ENCODE results near the gene FAM24A.
"Not testable (repeated sequence)": the region's sequence is repeated elsewhere in the genome, so short reads cannot be mapped to it uniquely, and the experiment has no call there.

Gene FAM24A, protein sequence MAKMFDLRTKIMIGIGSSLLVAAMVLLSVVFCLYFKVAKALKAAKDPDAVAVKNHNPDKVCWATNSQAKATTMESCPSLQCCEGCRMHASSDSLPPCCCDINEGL

DNA sequence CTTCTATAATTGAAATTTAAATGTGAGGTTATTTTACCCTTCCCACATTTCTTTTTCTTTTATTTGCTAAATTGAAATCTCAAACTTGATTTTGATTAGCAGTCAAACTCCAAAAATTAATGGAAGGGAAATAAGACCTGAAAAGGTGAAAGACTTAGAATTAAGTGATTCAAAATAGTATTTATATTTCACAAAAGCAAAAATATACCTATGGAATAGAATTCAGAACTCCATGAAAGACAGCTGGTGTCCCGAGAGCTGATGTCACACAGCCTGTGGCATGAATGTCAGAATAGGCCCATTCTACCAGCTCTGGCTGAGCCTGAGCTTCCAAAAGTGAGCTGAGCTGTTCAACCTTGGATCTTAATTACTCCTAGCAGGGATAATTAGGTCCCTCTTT, at the start of gene FAM24A:
Gene FAM24A (plus strand): TSS at position 301 of the 400 bp plus-strand sequence. CDS start 1,025 bp downstream, outside the sequence.
- DNase-seq (ENCODE audit: low spot score) = no peak
- no peak within 1 kb of the TSS for H3K4me3 ChIP-seq
- TF ChIP-seq, protein P1, sequence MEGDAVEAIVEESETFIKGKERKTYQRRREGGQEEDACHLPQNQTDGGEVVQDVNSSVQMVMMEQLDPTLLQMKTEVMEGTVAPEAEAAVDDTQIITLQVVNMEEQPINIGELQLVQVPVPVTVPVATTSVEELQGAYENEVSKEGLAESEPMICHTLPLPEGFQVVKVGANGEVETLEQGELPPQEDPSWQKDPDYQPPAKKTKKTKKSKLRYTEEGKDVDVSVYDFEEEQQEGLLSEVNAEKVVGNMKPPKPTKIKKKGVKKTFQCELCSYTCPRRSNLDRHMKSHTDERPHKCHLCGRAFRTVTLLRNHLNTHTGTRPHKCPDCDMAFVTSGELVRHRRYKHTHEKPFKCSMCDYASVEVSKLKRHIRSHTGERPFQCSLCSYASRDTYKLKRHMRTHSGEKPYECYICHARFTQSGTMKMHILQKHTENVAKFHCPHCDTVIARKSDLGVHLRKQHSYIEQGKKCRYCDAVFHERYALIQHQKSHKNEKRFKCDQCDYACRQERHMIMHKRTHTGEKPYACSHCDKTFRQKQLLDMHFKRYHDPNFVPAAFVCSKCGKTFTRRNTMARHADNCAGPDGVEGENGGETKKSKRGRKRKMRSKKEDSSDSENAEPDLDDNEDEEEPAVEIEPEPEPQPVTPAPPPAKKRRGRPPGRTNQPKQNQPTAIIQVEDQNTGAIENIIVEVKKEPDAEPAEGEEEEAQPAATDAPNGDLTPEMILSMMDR (IDR thresholded peaks at IDR 0.05) = no peak
- H3K27ac ChIP-seq = no peak within 1 kb of the TSS

DNA sequence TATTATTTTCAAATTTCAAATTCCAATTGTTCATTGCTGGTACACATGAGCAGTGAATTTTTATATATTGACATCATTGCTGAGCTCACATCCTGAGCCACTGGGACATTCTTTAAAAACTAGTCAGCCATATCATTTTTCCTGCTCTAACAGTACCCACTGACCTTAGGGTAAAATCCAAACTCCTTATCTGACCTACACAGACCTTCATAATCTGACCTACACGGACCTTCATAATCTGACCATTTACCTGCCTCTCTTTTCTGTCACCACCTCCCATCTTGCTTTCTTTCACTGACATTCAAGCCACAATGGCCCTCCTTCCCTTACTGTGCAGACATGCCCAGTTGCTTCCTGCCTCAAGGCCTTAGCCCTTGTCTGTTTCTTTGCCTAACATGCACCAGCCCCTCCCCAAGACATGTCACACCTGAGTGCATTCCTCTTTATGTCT, 48.7 kb upstream of the FAM24A start:
- DNase-seq (ENCODE audit: low spot score) = no peak
- Histone ChIP-seq H3K27ac (no peak overlapping the region), H3K4me3 (no peak overlapping the region)
- TF ChIP-seq, protein P1 (IDR thresholded peaks at IDR 0.05) = no peak

DNA sequence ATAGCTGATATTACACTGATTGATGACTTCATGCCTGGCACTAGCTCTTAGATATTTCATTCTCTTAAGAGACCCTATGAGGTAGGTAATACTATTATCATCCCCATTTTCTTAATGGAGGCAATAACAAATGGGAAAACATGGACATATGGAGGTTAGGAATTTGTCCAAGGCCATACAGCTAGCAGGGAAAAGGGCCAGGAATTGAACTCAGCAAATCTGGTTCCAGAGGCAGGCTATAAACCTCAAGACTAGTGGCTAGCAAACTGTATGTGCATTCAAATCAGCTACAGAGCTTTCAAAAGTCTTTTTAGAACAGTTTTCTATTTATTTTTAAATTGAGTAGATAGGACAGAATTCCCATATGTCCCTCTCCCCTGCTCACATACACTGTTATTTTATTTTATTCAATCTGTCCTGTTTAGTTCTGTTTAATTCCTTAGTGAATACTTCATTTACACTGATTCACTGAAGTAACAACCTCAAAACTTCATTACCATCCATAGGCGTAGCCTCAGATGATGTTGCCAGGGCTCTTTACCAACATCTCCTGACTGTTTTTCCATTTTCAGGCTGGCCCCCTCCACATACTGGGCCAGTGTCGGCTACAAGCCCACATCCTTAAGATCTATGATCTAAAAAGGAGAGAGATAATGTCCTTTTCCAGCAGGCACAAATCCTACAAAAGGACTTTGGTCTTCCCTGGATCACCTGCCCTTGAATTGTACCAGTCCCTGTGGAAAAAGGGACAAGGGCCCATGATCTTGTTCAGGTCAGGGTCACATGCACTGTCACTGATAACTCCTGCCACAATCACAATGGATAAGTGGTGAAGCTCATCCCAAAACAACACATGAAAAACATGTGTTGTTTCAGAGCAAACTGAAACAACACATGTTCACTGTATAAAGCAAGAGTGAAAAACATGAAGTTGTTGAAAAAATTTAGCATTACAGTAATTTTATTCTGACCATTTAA, 46.9 kb upstream of the FAM24A start:
- DNase-seq (ENCODE audit: low spot score) = no peak
- no peak overlapping the region for H3K27ac ChIP-seq
- TF ChIP-seq, protein P1 (IDR thresholded peaks at IDR 0.05) = no peak

DNA sequence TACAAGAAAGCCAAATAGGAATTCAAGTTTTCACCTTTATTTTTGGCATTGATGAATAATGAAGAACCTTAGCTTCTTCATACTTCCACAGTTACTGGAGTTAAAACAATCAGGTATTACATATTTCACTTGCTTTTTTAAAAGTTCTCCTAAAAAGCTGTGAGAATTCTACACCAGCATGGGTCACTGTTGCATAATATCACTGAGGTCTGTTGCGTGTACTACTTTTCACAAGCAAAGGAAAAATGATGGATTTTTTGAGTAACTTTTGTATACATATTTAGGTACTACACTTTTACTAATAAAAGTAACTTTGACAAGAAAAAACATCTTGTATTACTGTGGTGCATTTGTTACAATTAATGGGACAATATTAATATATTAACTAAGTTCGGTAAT, 46.2 kb upstream of the FAM24A start:
- Histone ChIP-seq H3K4me3 (no peak overlapping the region), H3K27ac (no peak overlapping the region)
- no peak for DNase-seq (ENCODE audit: low spot score)
- TF ChIP-seq, protein P1 (IDR thresholded peaks at IDR 0.05) = no peak

More for the DNA sequence above, 46.9 kb upstream of the FAM24A start:
- no peak overlapping the region for H3K4me3 ChIP-seq

DNA sequence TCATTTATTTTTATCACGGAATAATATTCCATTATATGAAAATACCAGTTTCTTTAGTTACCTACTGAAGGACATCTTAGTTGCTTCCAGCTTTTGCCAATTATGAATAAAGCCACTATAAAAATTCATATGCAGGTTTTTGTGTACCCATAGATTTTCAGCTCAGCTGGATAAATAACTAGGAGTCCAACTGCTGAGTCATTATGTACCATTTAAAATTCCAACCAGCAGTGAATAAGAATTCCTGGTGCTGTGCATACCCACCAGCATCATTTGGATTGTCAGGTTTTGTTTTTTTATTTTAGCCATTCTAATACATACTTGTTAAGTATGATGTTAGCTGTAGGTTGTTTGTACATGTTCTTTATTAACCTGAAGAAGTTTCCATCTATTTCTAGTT, 45.5 kb upstream of the FAM24A start:
- H3K4me3 ChIP-seq = no peak overlapping the region
- no peak for DNase-seq (ENCODE audit: low spot score)
- no peak overlapping the region for H3K27ac ChIP-seq
- TF ChIP-seq, protein P1 (IDR thresholded peaks at IDR 0.05) = no peak

DNA sequence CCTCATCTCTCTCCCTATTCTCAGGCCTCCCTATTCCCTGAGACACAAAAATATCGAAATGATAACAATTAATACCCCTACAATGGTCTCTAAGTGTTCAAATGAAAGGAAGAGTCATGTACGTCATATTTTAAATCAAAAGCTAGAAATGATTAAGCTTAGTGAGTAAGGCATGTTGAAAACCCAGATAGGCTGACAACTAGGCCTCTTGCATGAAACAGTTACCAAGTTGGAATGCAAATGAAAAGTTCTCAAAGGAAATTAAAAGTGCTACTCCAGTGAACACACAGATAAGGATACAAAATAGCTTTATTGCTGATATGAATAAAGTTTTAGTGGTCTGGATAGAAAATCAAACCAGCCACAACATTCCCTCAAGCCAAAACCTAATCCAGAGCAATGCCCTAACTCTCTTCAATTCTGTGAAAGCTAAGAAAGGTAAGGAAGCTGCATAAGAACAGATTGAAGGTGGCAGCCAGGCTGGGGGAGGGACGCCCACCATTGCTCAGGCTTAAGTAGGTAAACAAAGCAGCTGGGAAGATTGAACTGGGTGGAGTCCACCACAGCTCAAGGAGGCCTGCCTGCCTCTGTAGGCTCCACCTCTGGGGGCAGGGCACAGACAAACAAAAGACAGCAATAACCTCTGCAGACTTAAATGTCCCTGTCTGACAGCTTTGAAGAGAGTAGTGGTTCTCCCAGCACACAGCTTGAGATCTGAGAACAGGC, 43.5 kb upstream of the FAM24A start:
- not testable (repeated sequence) for DNase-seq (ENCODE audit: low spot score); H3K4me3 ChIP-seq; H3K27ac ChIP-seq

DNA sequence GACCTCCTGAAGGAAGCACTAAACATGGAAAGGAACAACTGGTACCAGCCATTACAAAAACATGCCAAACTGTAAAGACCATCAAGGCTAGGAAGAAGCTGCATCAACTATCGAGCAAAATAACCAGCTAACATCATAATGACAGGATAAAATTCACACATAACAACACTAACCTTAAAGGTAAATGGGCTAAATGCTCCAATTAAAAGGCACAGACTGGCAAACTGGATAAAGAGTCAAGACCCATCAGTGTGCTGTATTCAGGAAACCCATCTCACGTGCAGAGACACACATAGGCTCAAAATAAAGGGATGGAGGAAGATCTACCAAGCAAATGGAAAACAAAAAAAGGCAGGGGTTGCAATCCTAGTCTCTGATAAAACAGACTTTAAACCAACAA, 41.6 kb upstream of the FAM24A start:
- not testable (repeated sequence) for H3K4me3 ChIP-seq; H3K27ac ChIP-seq; DNase-seq (ENCODE audit: low spot score)

DNA sequence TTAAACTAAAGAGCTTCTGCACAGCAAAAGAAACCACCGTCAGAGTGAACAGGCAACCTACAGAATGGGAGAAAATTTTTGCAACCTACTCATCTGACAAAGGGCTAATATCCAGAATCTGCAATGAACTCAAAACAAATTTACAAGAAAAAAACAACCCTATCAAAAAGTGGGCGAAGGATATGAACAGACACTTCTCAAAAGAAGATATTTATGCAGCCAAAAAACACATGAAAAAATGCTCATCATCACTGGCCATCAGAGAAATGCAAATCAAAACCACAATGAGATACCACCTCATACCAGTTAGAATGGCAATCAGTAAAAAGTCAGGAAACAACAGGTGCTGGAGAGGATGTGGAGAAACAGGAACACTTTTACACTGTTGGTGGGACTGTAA, 38.5 kb upstream of the FAM24A start:
- not testable (repeated sequence) for H3K27ac ChIP-seq; DNase-seq (ENCODE audit: low spot score)

More for the DNA sequence above, 38.5 kb upstream of the FAM24A start:
- not testable (repeated sequence) for H3K4me3 ChIP-seq

Measured in coronary artery (tissue), 2 donors.